ENCODE results near the gene CA5A.

GRCh38 chr16:87926246-87927194, 9.8 kb downstream of the CA5A start:
- TF ChIP-seq CTCF (IDR thresholded peaks at IDR 0.05) (no peak), POLR2A (IDR thresholded peaks at IDR 0.05) (no peak), EP300 (IDR thresholded peaks at IDR 0.05) (no peak), POLR2AphosphoS5 (IDR thresholded peaks at IDR 0.05) (no peak)

Data from gastroesophageal sphincter (tissue), 3 donors.